IPS DF 4.7 (cell line): ENCODE data around the gene DMD.
"Not testable (repeated sequence)": the region's sequence is repeated elsewhere in the genome, so short reads cannot be mapped to it uniquely, and the experiment has no call there.

Experiments
- DNase-seq: peaks from one replicate; pipeline ENCODE4 v3.0.0-alpha.2; 2013; ENCODE audit warnings: low spot score; ENCODE audit errors: extremely low read depth

DMD gene

GRCh38 chrX:32867781-32868523, 343.4 kb downstream of the DMD start:
- no peak for DNase-seq

- no peak for DNase-seq
Measured at GRCh38 chrX:32852203-32852602, 359.1 kb downstream of the DMD start.

- DNase-seq: no peak
Measured at GRCh38 chrX:32851556-32851955, 359.8 kb downstream of the DMD start.

- no peak for DNase-seq
Measured at GRCh38 chrX:32847921-32848320, 363.4 kb downstream of the DMD start.

- no peak for DNase-seq
Measured at GRCh38 chrX:32842053-32842452, 369.3 kb downstream of the DMD start.

- no peak for DNase-seq
Measured at GRCh38 chrX:32839781-32840180, 371.6 kb downstream of the DMD start.

GRCh38 chrX:32825009-32825408, 386.3 kb downstream of the DMD start:
- no peak for DNase-seq

GRCh38 chrX:32804034-32804433, 407.3 kb downstream of the DMD start:
- DNase-seq: no peak

GRCh38 chrX:32798990-32799389, 412.4 kb downstream of the DMD start:
- DNase-seq: no peak

- DNase-seq: no peak
Measured at GRCh38 chrX:32788936-32789335, 422.4 kb downstream of the DMD start.

GRCh38 chrX:32780109-32780508, 431.2 kb downstream of the DMD start:
- no peak for DNase-seq

- DNase-seq: no peak
Measured at GRCh38 chrX:32778965-32779364, 432.4 kb downstream of the DMD start.

- DNase-seq: no peak
Measured at GRCh38 chrX:32774966-32775365, 436.4 kb downstream of the DMD start.

- DNase-seq: no peak
Measured at GRCh38 chrX:32749070-32749469, 462.3 kb downstream of the DMD start.

- DNase-seq: no peak
Measured at GRCh38 chrX:32745323-32745722, 466.0 kb downstream of the DMD start.

- DNase-seq: no peak
Measured at GRCh38 chrX:32744921-32745320, 466.4 kb downstream of the DMD start.

- no peak for DNase-seq
Measured at GRCh38 chrX:32741910-32742309, 469.4 kb downstream of the DMD start.

- DNase-seq: no peak
Measured at GRCh38 chrX:32708542-32708941, 502.8 kb downstream of the DMD start.

GRCh38 chrX:32705385-32705784, 506.0 kb downstream of the DMD start:
- DNase-seq: not testable (repeated sequence)

- no peak for DNase-seq
Measured at GRCh38 chrX:32687379-32687778, 524.0 kb downstream of the DMD start.

- no peak for DNase-seq
Measured at GRCh38 chrX:32678487-32678886, 532.9 kb downstream of the DMD start.

- DNase-seq: no peak
Measured at GRCh38 chrX:32673193-32673592, 538.2 kb downstream of the DMD start.

- DNase-seq: no peak
Measured at GRCh38 chrX:32662516-32662915, 548.8 kb downstream of the DMD start.
